Retinal pigment epithelial cell (primary cell): Measurements from ENCODE around the gene SIGLEC1.

Source experiments
- DNase-seq: peaks from one replicate; pipeline ENCODE4 v3.0.0-alpha.2; 2010; ENCODE audit warnings: low read depth
- H3K4me3 ChIP-seq: 2 replicates; pipeline ENCODE4 v1.5.1; 2011; ENCODE audit warnings: mild to moderate bottlenecking, low read length, control low read depth, moderate library complexity
- CTCF ChIP-seq: conservative IDR thresholded peaks from 2 replicates; pipeline ENCODE4 v1.5.1; 2011; ENCODE audit warnings: low read depth, low read length, control low read depth, inconsistent platforms

The SIGLEC1 gene

DNA sequence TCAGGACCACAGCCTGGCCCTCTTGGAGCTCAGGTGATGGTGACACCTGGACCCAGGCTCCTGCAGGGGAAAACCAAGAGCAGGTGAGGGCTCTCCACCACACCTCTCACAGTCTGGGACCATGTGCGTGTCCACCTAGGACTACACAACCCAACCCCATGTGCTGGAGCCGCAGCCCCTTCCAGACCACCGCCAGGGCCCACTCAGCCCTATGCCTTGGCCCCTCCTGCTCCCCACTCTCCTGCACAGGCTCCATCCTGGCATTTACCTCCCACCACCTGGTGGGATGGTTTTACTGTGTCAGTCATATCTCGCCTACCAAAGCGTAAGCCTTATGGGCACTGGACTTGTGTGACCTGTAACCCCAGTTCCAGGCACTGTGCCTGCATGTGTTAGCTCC is 17.5 kb downstream of the SIGLEC1 start:
- TF ChIP-seq CTCF: no peak
- DNase-seq: no peak
- no peak overlapping the region for H3K4me3 ChIP-seq

- DNase-seq: no peak
- H3K4me3 ChIP-seq: no peak overlapping the region
- no peak for TF ChIP-seq CTCF
Measured at GRCh38 chr20:3693376-3693775, 19.0 kb downstream of the SIGLEC1 start.

- no peak for TF ChIP-seq CTCF
- no peak overlapping the region for H3K4me3 ChIP-seq
- DNase-seq: no peak
Measured at GRCh38 chr20:3692706-3693294, 19.6 kb downstream of the SIGLEC1 start.

- TF ChIP-seq CTCF: no peak
- no peak for DNase-seq
- H3K4me3 ChIP-seq: no peak overlapping the region
Measured at GRCh38 chr20:3691897-3692296, 20.5 kb downstream of the SIGLEC1 start.

DNA sequence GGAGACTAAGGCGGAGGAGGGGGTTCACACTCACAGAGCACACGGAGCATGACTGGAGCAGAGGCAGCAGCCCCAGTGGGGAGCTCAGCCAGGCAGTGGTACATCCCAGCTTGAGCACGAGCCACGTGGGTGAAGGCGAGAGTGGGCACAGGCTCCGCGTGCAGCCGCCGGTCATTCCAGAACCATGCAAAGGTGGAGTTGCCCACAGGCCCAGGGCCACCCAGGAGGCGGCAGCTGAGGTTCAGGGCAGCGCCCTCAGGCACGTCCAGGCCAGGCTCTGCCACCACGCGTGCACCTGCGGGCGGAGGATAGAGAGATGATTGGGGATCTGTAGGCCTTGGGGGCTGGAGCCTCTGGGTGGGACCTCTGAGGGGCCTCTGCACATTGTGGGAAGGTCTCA is 21.1 kb downstream of the SIGLEC1 start:
- H3K4me3 ChIP-seq: no peak overlapping the region
- no peak for DNase-seq
- TF ChIP-seq CTCF: no peak

GRCh38 chr20:3690413-3690812 is 22.0 kb downstream of the SIGLEC1 start:
- no peak overlapping the region for H3K4me3 ChIP-seq
- TF ChIP-seq CTCF: no peak
- no peak for DNase-seq

DNA sequence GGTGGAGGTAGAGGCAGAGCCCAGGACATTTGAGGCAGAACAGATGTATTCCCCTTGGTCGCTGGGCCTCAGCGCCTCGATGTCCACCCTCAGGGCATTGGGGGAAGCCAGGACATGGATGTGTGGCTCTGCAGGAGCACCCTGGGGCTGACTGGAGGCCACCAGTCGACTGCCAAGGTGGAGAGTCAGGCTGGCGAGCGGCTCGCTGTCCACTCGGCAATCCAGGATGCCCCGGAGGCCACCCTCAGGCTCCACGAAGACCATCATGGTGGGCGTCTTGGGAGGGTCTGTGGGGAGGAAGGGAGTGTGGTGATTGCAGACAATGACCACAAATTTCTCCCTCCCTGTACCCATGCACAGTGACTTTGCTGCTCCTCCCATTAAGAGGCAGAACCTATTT is 22.4 kb downstream of the SIGLEC1 start:
- TF ChIP-seq CTCF: no peak
- H3K4me3 ChIP-seq: no peak overlapping the region
- no peak for DNase-seq
